ENCODE results near the gene ZBTB48. TPM values are rescaled to one million over a fixed set of nuclear protein-coding genes. Genes with fewer than 3 reads are reported as not detected.
A peak's percentile ranks its signal among the peaks of the same experiment; 100 is the strongest.

The ZBTB48 gene
- total and polyA plus RNA-seq, 4 donors, result 21.6 to 41.3 (median 34.3) TPM

DNA sequence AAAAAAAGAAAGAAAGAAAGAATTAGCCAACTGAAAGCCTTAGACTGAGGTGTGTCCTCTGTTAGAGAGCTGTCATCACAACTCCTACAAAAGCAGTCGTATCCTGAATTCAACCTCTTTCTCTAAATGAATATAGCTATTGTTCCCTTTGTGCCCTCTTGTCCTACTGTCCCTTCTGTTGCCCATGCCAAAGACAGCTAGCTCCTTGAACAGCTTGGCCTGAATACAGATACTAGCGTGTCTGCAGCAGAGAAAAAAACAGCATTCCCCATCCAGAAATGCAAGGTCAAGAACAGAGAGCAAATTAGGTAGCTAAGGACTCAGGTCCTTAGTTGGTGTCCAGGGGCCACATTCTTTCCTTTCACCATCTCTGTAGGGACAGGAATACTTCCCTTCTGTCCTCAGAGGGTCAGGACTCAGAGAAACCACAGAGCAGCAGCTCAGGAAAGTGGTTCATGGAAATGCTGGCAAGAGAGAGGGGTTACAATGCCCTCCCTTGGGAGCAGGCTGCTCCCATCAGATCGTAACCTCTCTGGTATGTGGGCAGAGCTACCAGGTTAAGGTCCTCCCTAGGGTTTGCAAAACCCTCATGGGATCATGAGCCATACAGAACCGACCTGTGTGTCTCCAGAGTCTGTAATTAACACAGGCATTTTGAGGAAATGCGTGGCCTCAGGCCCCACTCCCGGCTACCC lies 1.8 kb upstream of the ZBTB48 start:
- 88 to 92% methylated on average over 6 of the region's 6 CpGs for WGBS, 2 donors
- no peaks in the 10 kb centered on the region for H3K9me3 ChIP-seq (ENCODE audit: control insufficient read depth in 4 of 4, insufficient read depth in 3 of 4, low read length in 3 of 4)
- TF ChIP-seq, protein P1, sequence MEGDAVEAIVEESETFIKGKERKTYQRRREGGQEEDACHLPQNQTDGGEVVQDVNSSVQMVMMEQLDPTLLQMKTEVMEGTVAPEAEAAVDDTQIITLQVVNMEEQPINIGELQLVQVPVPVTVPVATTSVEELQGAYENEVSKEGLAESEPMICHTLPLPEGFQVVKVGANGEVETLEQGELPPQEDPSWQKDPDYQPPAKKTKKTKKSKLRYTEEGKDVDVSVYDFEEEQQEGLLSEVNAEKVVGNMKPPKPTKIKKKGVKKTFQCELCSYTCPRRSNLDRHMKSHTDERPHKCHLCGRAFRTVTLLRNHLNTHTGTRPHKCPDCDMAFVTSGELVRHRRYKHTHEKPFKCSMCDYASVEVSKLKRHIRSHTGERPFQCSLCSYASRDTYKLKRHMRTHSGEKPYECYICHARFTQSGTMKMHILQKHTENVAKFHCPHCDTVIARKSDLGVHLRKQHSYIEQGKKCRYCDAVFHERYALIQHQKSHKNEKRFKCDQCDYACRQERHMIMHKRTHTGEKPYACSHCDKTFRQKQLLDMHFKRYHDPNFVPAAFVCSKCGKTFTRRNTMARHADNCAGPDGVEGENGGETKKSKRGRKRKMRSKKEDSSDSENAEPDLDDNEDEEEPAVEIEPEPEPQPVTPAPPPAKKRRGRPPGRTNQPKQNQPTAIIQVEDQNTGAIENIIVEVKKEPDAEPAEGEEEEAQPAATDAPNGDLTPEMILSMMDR (IDR thresholded peaks at IDR 0.05; ENCODE audit: control extremely low read depth, extremely low read depth), result no peak
- no peak overlapping the region for H3K4me3 ChIP-seq
- H3K36me3 ChIP-seq (ENCODE audit: control insufficient read depth in 4 of 4, insufficient read depth in 4 of 4, low read length in 4 of 4), result peaks cover 0 to 2% (median 0%) of the 10 kb centered on the region in 4 donors
- H3K27ac ChIP-seq (ENCODE audit: low read depth in 1 of 2, low read length in 1 of 2), result no peak overlapping the region
- DNase-seq (no peak), ATAC-seq (ENCODE audit: insufficient read depth, low FRiP score) (no peak)
- H3K4me1 ChIP-seq (ENCODE audit: control insufficient read depth in 5 of 5, insufficient read depth in 5 of 5, low read length in 5 of 5), result peaks cover 0 to 25% (median 8%) of the 10 kb centered on the region in 5 donors
- no peaks in the 10 kb centered on the region for H3K27me3 ChIP-seq (ENCODE audit: control insufficient read depth in 3 of 3, insufficient read depth in 3 of 3, low read length in 2 of 3)
- H3K9ac ChIP-seq (ENCODE audit: insufficient read depth in 1 of 2, low read length in 2 of 2), result no peak overlapping the region

DNA sequence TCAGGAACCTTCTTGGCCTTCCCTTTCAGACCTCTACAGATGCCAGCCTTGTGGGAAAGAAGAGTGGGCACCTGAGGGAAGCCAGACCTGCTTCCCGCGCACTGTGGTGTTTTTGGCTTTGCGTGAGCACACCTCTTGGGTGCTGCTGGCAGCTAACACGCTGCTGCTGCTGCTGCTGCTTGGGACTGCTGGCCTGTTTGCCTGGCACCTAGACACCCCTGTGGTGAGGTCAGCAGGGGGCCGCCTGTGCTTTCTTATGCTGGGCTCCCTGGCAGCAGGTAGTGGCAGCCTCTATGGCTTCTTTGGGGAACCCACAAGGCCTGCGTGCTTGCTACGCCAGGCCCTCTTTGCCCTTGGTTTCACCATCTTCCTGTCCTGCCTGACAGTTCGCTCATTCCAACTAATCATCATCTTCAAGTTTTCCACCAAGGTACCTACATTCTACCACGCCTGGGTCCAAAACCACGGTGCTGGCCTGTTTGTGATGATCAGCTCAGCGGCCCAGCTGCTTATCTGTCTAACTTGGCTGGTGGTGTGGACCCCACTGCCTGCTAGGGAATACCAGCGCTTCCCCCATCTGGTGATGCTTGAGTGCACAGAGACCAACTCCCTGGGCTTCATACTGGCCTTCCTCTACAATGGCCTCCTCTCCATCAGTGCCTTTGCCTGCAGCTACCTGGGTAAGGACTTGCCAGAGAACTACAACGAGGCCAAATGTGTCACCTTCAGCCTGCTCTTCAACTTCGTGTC lies 995 bp upstream of the ZBTB48 start:
- 83 to 91% methylated on average over 14 of the region's 14 CpGs for WGBS, 2 donors

DNA sequence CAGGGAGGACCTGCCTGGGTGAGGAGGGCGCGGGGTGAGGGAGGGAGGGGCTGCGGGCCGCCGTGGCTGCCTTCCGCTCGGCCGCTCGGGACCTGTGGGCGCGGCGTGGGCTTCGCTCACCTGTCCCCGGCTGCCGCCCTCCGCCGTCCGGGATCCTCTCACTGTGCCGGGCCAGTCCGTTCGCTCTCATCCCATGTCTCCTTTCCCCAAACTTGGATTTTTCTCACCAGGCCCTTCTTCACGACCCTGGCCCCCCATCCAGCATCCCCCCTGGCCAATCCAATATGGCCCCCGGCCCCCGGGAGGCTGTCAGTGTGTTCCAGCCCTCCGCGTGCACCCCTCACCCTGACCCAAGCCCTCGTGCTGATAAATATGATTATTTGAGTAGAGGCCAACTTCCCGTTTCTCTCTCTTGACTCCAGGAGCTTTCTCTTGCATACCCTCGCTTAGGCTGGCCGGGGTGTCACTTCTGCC lies 362 bp downstream of the ZBTB48 start:
- Histone ChIP-seq H3K4me1 (ENCODE audit: control insufficient read depth in 5 of 5, insufficient read depth in 5 of 5, low read length in 5 of 5) (peaks cover 0 to 25% (median 8%) of the 10 kb centered on the region in 5 donors), H3K9me3 (ENCODE audit: control insufficient read depth in 4 of 4, insufficient read depth in 3 of 4, low read length in 3 of 4) (no peaks in the 10 kb centered on the region), H3K27me3 (ENCODE audit: control insufficient read depth in 3 of 3, insufficient read depth in 3 of 3, low read length in 2 of 3) (no peaks in the 10 kb centered on the region), H3K27ac (ENCODE audit: low read depth in 1 of 2, low read length in 1 of 2) (peak overlapping the region; percentile 88 to 96), H3K4me3 (peak overlapping the region; percentile 75), H3K9ac (ENCODE audit: insufficient read depth in 1 of 2, low read length in 2 of 2) (peak overlapping the region; percentile 27 to 85), H3K36me3 (ENCODE audit: control insufficient read depth in 4 of 4, insufficient read depth in 4 of 4, low read length in 4 of 4) (peaks cover 0 to 2% (median 0%) of the 10 kb centered on the region in 4 donors)
- 0 to 1% methylated on average over 30 of the region's 30 CpGs for WGBS, 2 donors
- TF ChIP-seq, protein P1 (IDR thresholded peaks at IDR 0.05; ENCODE audit: control extremely low read depth, extremely low read depth), result no peak
- peak; percentile 5 for ATAC-seq (ENCODE audit: insufficient read depth, low FRiP score)
- DNase-seq, result peak in 1 of 3 donors; percentile 11

More for the DNA sequence above, 995 bp upstream of the ZBTB48 start:
- peak overlapping the region; percentile 84 to 96 for H3K27ac ChIP-seq (ENCODE audit: low read depth in 1 of 2, low read length in 1 of 2)
- H3K4me1 ChIP-seq (ENCODE audit: control insufficient read depth in 5 of 5, insufficient read depth in 5 of 5, low read length in 5 of 5), result peaks cover 0 to 25% (median 8%) of the 10 kb centered on the region in 5 donors
- H3K9ac ChIP-seq (ENCODE audit: insufficient read depth in 1 of 2, low read length in 2 of 2), result peak overlapping the region; percentile 83 to 85
- peaks cover 0 to 2% (median 0%) of the 10 kb centered on the region in 4 donors for H3K36me3 ChIP-seq (ENCODE audit: control insufficient read depth in 4 of 4, insufficient read depth in 4 of 4, low read length in 4 of 4)
- H3K9me3 ChIP-seq (ENCODE audit: control insufficient read depth in 4 of 4, insufficient read depth in 3 of 4, low read length in 3 of 4), result no peaks in the 10 kb centered on the region
- DNase-seq (no peak), ATAC-seq (ENCODE audit: insufficient read depth, low FRiP score) (no peak)
- no peaks in the 10 kb centered on the region for H3K27me3 ChIP-seq (ENCODE audit: control insufficient read depth in 3 of 3, insufficient read depth in 3 of 3, low read length in 2 of 3)
- no peak overlapping the region for H3K4me3 ChIP-seq
- TF ChIP-seq, protein P1 (IDR thresholded peaks at IDR 0.05; ENCODE audit: control extremely low read depth, extremely low read depth), result no peak
